K562 (cell line): ENCODE data around the gene ZSCAN26. TPM values are rescaled to one million over a fixed set of nuclear protein-coding genes. Genes with fewer than 3 reads are reported as not detected.

ENCODE experiments used
- ATAC-seq: fragments of 200-7000 bp; cut with Tn5 transposase; 3 replicates; pipeline ENCODE4 v1.9.1; 2020; ENCODE audit warnings: moderate library complexity
- BruUV-seq: library from RNA; stranded (reverse); fragments of 400-500 nt; replicated peaks from 2 replicates; lab custom pipeline; 2021; lab: Mats Ljungman, UMichigan
- CTCF ChIA-PET: fragments of 300-600 bp; formaldehyde crosslinking; extraction: SDS; loops from one replicate; lab custom pipeline; 2021; ENCODE audit warnings: low intra/inter-chr PET ratio; lab: Yijun Ruan, JAX
- POLR2A ChIA-PET: fragments of 300-600, 350-650 bp; sonication (Branson Sonifier 250); formaldehyde crosslinking; extraction: SDS; loops from one replicate; lab custom pipeline; 2021; ENCODE audit warnings: antibody characterized with exemption, inconsistent platforms; lab: Yijun Ruan, JAX
- DNase-seq, 4 experiments: peaks; one replicate each; pipeline versions ENCODE4 v3.0.0 to v3.0.0-alpha.2; 2011 to 2018; ENCODE audit warnings: low spot score in 3 of 4, mixed read lengths in 3 of 4; ENCODE audit errors: extremely low read depth in 1 of 4
- FAIRE-seq: peaks from 2 replicates; lab custom pipeline; 2011; peaks lifted over from hg19 to GRCh38; lab: Jason Lieb, UNC
- H2AFZ ChIP-seq: 2 replicates; pipeline ENCODE4 v1.6.0; 2011; ENCODE audit warnings: low read depth, low read length, control low read depth, inconsistent platforms
- H3K27ac ChIP-seq: fragments of 200-600 bp; 3 replicates; pipeline ENCODE4 v1.8.0; 2011; ENCODE audit warnings: low read depth, mild to moderate bottlenecking, control low read depth, inconsistent platforms, low read length, moderate library complexity, mixed read lengths; ENCODE audit errors: extremely low read depth
- H3K27me3 ChIP-seq, 2 experiments: fragments of 300-600 bp in 1 of 2; 2 replicates in 1 of 2; 3 replicates in 1 of 2; pipeline versions ENCODE4 v1.6.0 to v1.8.0; 2011; ENCODE audit warnings: inconsistent platforms in 2 of 2, low read length in 2 of 2, mild to moderate bottlenecking in 1 of 2, mixed read lengths in 1 of 2, moderate library complexity in 1 of 2; ENCODE audit not compliant: control insufficient read depth in 2 of 2, insufficient read depth in 2 of 2
- H3K36me3 ChIP-seq: fragments of 300-600 bp; 3 replicates; pipeline ENCODE4 v1.8.0; 2011; ENCODE audit warnings: mild to moderate bottlenecking, low read length, inconsistent platforms; ENCODE audit not compliant: control insufficient read depth, insufficient read depth
- H3K4me1 ChIP-seq, 2 experiments: fragments of 200-600 bp in 1 of 2; replicated peaks in 1 of 2; 2 replicates in 1 of 2; 3 replicates in 1 of 2; pipeline versions ENCODE4 v1.5.1 to v1.8.0; 2011; ENCODE audit warnings: inconsistent platforms in 2 of 2, low read length in 2 of 2, mild to moderate bottlenecking in 1 of 2, mixed read lengths in 1 of 2, moderate library complexity in 1 of 2; ENCODE audit not compliant: control insufficient read depth in 2 of 2, insufficient read depth in 2 of 2
- H3K4me2 ChIP-seq: 2 replicates; pipeline ENCODE4 v1.6.1; 2011; ENCODE audit warnings: low read length, control low read depth, inconsistent platforms, mixed read lengths; ENCODE audit not compliant: insufficient read depth
- H3K4me3 ChIP-seq: fragments of 200-600 bp; sonication (generic), shearing (Covaris generic); 2 replicates; pipeline ENCODE4 v1.5.1; 2016; ENCODE audit warnings: control low read depth, inconsistent platforms
- H3K79me2 ChIP-seq: fragments of 200-600 bp; 3 replicates; pipeline ENCODE4 v1.8.0; 2011; ENCODE audit warnings: low read length, inconsistent platforms; ENCODE audit not compliant: control insufficient read depth, insufficient read depth
- H3K9ac ChIP-seq, 2 experiments: 2 replicates each; pipeline versions ENCODE4 v1.6.0 to v1.6.1; 2011; ENCODE audit warnings: low read depth in 2 of 2, low read length in 2 of 2, control low read depth in 1 of 2, inconsistent platforms in 1 of 2, mild to moderate bottlenecking in 1 of 2, mixed read lengths in 1 of 2; ENCODE audit not compliant: insufficient read depth in 1 of 2
- H3K9me1 ChIP-seq: one replicate; pipeline ENCODE4 v1.6.0; 2011; ENCODE audit warnings: inconsistent platforms, mild to moderate bottlenecking, low read length, moderate library complexity; ENCODE audit not compliant: control insufficient read depth, insufficient read depth
- H3K9me3 ChIP-seq: replicated peaks from 2 replicates; pipeline ENCODE4 v1.5.1; 2011; ENCODE audit warnings: low read depth, low read length, inconsistent platforms; ENCODE audit not compliant: control insufficient read depth, insufficient read depth
- H4K20me1 ChIP-seq: replicated peaks from 2 replicates; pipeline ENCODE4 v1.6.1; 2011; ENCODE audit warnings: low read length, inconsistent platforms, mixed read lengths; ENCODE audit not compliant: control insufficient read depth, insufficient read depth
- FOXJ3 ChIP-seq: sonication (generic); formaldehyde crosslinking; IDR thresholded peaks from 2 replicates; pipeline ENCODE4 v1.4.0; 2020; ENCODE audit warnings: mild to moderate bottlenecking, missing genetic modification reagents
- POLR2B ChIP-seq: fragments of 450-650 bp; IDR thresholded peaks from 2 replicates; pipeline ENCODE4 v1.6.1; 2018; ENCODE audit warnings: low read depth; ENCODE audit not compliant: partially characterized antibody
- PTTG1 ChIP-seq: fragments of 450-650 bp; IDR thresholded peaks from 2 replicates; pipeline ENCODE4 v1.6.1; 2016; ENCODE audit warnings: low read depth, mild to moderate bottlenecking, missing genetic modification characterization, missing compliant biosample characterization
- RFX1 ChIP-seq: fragments of 450-650 bp; IDR thresholded peaks from 2 replicates; pipeline ENCODE4 v1.6.1; 2016; ENCODE audit warnings: mild to moderate bottlenecking, moderate library complexity
- YBX1 ChIP-seq: fragments of 450-650 bp; IDR thresholded peaks from 2 replicates; pipeline ENCODE4 v1.7.1; 2016; ENCODE audit warnings: mild to moderate bottlenecking
- WGBS: fragments of 100-300 bp; shearing (Covaris generic); methylation state at CpG from one replicate; pipeline ENCODE4 v1.1.6; 2016; ENCODE audit warnings: low coverage, mixed read lengths; ENCODE audit not compliant: insufficient coverage; ENCODE audit errors: missing lambda C conversion rate; 5-methylcytosine and 5-hydroxymethylcytosine counted together
- in situ Hi-C: fragments of 300-500 bp; cut with MboI; formaldehyde crosslinking; loops from 4 replicates; pipeline ENCODE4 v1.15.0; 2018; ENCODE audit warnings: inconsistent platforms, mixed read lengths
- intact Hi-C: fragments of 100-400 bp; cut with micrococcal nuclease; formaldehyde crosslinking; loops from 2 replicates; pipeline ENCODE4 v1.14.2; 2022
- polyA plus RNA-seq, 8 experiments: library from polyadenylated mRNA; depleted of rRNA in 4 of 8; stranded (reverse) in 5 of 8; unstranded in 3 of 8; fragments of >200 nt; fragmentation: Nextera tagmentation in 2 of 8; fragmentation: Illumina TruSeq in 1 of 8; extraction: Ambion mirVana in 2 of 8; extraction: Trizol in 1 of 8; gene quantifications; 2 replicates each; pipeline versions ENCODE4 v1.2.1 to v1.2.3, GENCODE V29; 2011 to 2014; ENCODE audit warnings: inconsistent platforms in 1 of 8, missing spikeins in 1 of 8
- total RNA-seq, 7 experiments: library from RNA; depleted of rRNA in 6 of 7; stranded (reverse); fragments of >200 nt in 6 of 7; fragmentation: Illumina TruSeq in 2 of 7; extraction: Trizol in 2 of 7; gene quantifications; 2 replicates each; pipeline versions ENCODE4 v1.2.1 to v1.2.3, GENCODE V29; 2011 to 2021; ENCODE audit warnings: low replicate concordance in 1 of 7
- TF ChIP-seq, protein P1 (sequence below): fragments of 450-650 bp; IDR thresholded peaks from 2 replicates; pipeline ENCODE4 v1.6.1; 2016

Gene ZSCAN26
- total and polyA plus RNA-seq, 9 of the 15 experiments (the other 6 are each of a cell fraction or from before 2014, with no cell fraction given), result 5.9 to 14.2 (median 10.5) TPM

- peak; percentile 57 for TF ChIP-seq POLR2B
- no peak for TF ChIP-seq FOXJ3 (CRISPR knock-in tag)
Observed at GRCh38 chr6:28252009-28252975, 14.7 kb upstream of the ZSCAN26 start, which contains the start of gene ZKSCAN4 (continued).

- DNase-seq (no peak), ATAC-seq (no peak), FAIRE-seq (no peak)
- TF ChIP-seq PTTG1 (tag), result no peak
- TF ChIP-seq, protein P1, sequence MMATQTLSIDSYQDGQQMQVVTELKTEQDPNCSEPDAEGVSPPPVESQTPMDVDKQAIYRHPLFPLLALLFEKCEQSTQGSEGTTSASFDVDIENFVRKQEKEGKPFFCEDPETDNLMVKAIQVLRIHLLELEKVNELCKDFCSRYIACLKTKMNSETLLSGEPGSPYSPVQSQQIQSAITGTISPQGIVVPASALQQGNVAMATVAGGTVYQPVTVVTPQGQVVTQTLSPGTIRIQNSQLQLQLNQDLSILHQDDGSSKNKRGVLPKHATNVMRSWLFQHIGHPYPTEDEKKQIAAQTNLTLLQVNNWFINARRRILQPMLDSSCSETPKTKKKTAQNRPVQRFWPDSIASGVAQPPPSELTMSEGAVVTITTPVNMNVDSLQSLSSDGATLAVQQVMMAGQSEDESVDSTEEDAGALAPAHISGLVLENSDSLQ, result 0 out of 2 replicates have a peak, but pooled peaks have one; percentile 33
- TF ChIP-seq RFX1, result peak; percentile 86
- no peak for TF ChIP-seq YBX1
- Histone ChIP-seq H3K4me2 (no peak overlapping the region), H3K27ac (no peak overlapping the region), H2AFZ (peak overlapping the region; percentile 97), H3K79me2 (peaks cover 19% of the 10 kb centered on the region), H3K9me3 (0 out of 2 replicates have a peak, but pooled peaks cover 2% of the 10 kb centered on the region), H3K4me1 (peaks cover 10 to 24% of the 10 kb centered on the region in 2 experiments), H3K27me3 (no peaks in the 10 kb centered on the region), H3K36me3 (peaks cover 4% of the 10 kb centered on the region; the same call in 1 of the 3 replicates), H3K4me3 (no peak overlapping the region), H3K9me1 (no peaks in the 10 kb centered on the region), H3K9ac (no peak overlapping the region), H4K20me1 (no peaks in the 10 kb centered on the region)
- intact Hi-C loops (no loop called here), in situ Hi-C loops (no loop called here)
- POLR2A ChIA-PET, result interaction anchor here (2.8 to 8.3 kb wide), 2 partner anchors 14 to 82 kb away, joined by 16 to 73 read pairs; partner anchors contain the start of genes ZSCAN26 and ZSCAN31
- no TSS peak for BruUV-seq
- WGBS, result 88% methylated on average over 1 of the region's 1 CpG
- CTCF ChIA-PET, result no interaction called here
Observed at GRCh38 chr6:28254121-28254519, 12.8 kb upstream of the ZSCAN26 start.
